HCT116 (cell line): ENCODE data around the gene TMEM132E. TPM values are rescaled to one million over a fixed set of nuclear protein-coding genes. Genes with fewer than 3 reads are reported as not detected.
A peak's percentile ranks its signal among the peaks of the same experiment; 100 is the strongest.

Source experiments
- ATAC-seq: fragments of 200-7000 bp; cut with Tn5 transposase; 2 replicates; pipeline ENCODE4 v1.9.1; 2020; ENCODE audit warnings: mild to moderate bottlenecking, moderate library complexity
- BruUV-seq: library from RNA; stranded (reverse); fragments of 400-500 nt; replicated peaks from 2 replicates; lab custom pipeline; 2021; lab: Mats Ljungman, UMichigan
- CTCF ChIA-PET: fragments of 300-600 bp; sonication (Branson Sonifier 250); formaldehyde crosslinking; loops from one replicate; lab custom pipeline; 2021; ENCODE audit warnings: antibody characterized with exemption; lab: Charles Lee
- POLR2A ChIA-PET: fragments of 300-600, 350-600 bp; sonication (Branson Sonifier 250); formaldehyde crosslinking; loops from one replicate; lab custom pipeline; 2021; ENCODE audit warnings: antibody characterized with exemption; lab: Charles Lee
- RAD21 ChIA-PET, 2 experiments: fragments of 300-600 bp; sonication (Branson Sonifier 250); formaldehyde crosslinking; loops; one replicate each; lab custom pipeline; 2023; ENCODE audit warnings: low total read pairs in 2 of 2; ENCODE audit not compliant: uncharacterized antibody in 2 of 2, unreplicated experiment in 2 of 2, low non-redundant PET in 1 of 2; lab: Charles Lee
- DNase-seq: peaks from one replicate; pipeline ENCODE4 v3.0.0-alpha.2; 2010; ENCODE audit warnings: low read depth, low spot score
- H2AFZ ChIP-seq: fragments of 200-600 bp; shearing (Covaris generic), sonication (generic); 2 replicates; pipeline ENCODE4 v1.6.1; 2017; ENCODE audit warnings: low read depth, mixed run types, mixed read lengths, antibody characterized with exemption, low read length; ENCODE audit not compliant: poor library complexity, severe bottlenecking
- H3K27ac ChIP-seq: 2 replicates; pipeline ENCODE4 v1.5.1; 2012; ENCODE audit warnings: low read depth, low read length
- H3K27me3 ChIP-seq: fragments of 200-600 bp; sonication (generic); 2 replicates; pipeline ENCODE4 v1.6.1; 2016; ENCODE audit warnings: mixed run types, low read length, mixed read lengths; ENCODE audit not compliant: insufficient read depth
- H3K36me3 ChIP-seq, 2 experiments: fragments of 200-500 bp in 1 of 2; fragments of 200-600 bp in 1 of 2; sonication (Bioruptor generic) in 1 of 2; sonication (generic) in 1 of 2; 2 replicates each; pipeline versions ENCODE4 v1.5.1 to v1.6.1; 2014 to 2016; ENCODE audit warnings: low read length in 2 of 2, inconsistent platforms in 1 of 2, mixed read lengths in 1 of 2, mixed run types in 1 of 2; ENCODE audit not compliant: insufficient read depth in 2 of 2, control insufficient read depth in 1 of 2
- H3K4me1 ChIP-seq, 2 experiments: fragments of 200-600 bp in 1 of 2; sonication (generic) in 1 of 2; 2 replicates each; pipeline versions ENCODE4 v1.5.1 to v1.6.1; 2012 to 2017; ENCODE audit warnings: low read length in 2 of 2, inconsistent platforms in 1 of 2, mild to moderate bottlenecking in 1 of 2, mixed read lengths in 1 of 2, mixed run types in 1 of 2, moderate library complexity in 1 of 2; ENCODE audit not compliant: insufficient read depth in 2 of 2, control insufficient read depth in 1 of 2
- H3K4me2 ChIP-seq: fragments of 200-600 bp; sonication (generic); 2 replicates; pipeline ENCODE4 v1.6.1; 2017; ENCODE audit warnings: mixed run types, low read length, mixed read lengths
- H3K4me3 ChIP-seq, 2 experiments: fragments of 200-600 bp in 1 of 2; sonication (generic) in 1 of 2; replicated peaks in 1 of 2; 2 replicates each; pipeline ENCODE4 v1.5.1; 2011 to 2016; ENCODE audit warnings: low read length in 2 of 2, control low read depth in 1 of 2, low read depth in 1 of 2, mild to moderate bottlenecking in 1 of 2, mixed read lengths in 1 of 2, mixed run types in 1 of 2
- H3K79me2 ChIP-seq: fragments of 200-600 bp; sonication (generic); 2 replicates; pipeline ENCODE4 v1.6.1; 2017; ENCODE audit warnings: mild to moderate bottlenecking, mixed run types, low read length, moderate library complexity, mixed read lengths; ENCODE audit not compliant: insufficient read depth
- H3K9ac ChIP-seq: fragments of 200-600 bp; sonication (generic); 2 replicates; pipeline ENCODE4 v1.6.1; 2016; ENCODE audit warnings: low read length, mixed read lengths
- H3K9me2 ChIP-seq: fragments of 200-600 bp; sonication (generic), shearing (Covaris generic); 2 replicates; pipeline ENCODE4 v1.6.1; 2017; ENCODE audit warnings: mixed run types, mild to moderate bottlenecking, moderate library complexity; ENCODE audit not compliant: insufficient read depth
- H3K9me3 ChIP-seq, 2 experiments: fragments of 200-500 bp in 1 of 2; fragments of 200-600 bp in 1 of 2; sonication (Bioruptor generic) in 1 of 2; sonication (generic) in 1 of 2; 2 replicates each; pipeline ENCODE4 v1.6.1; 2014 to 2017; ENCODE audit warnings: low read length in 2 of 2, mixed read lengths in 2 of 2, inconsistent platforms in 1 of 2, low read depth in 1 of 2, mild to moderate bottlenecking in 1 of 2, mixed run types in 1 of 2, moderate library complexity in 1 of 2; ENCODE audit not compliant: control insufficient read depth in 1 of 2, insufficient read depth in 1 of 2
- H4K20me1 ChIP-seq: fragments of 200-600 bp; sonication (generic), shearing (Covaris generic); 2 replicates; pipeline ENCODE4 v1.6.1; 2017; ENCODE audit warnings: mixed run types, mild to moderate bottlenecking, moderate library complexity; ENCODE audit not compliant: insufficient read depth
- CBX3 ChIP-seq: IDR thresholded peaks from 2 replicates; pipeline ENCODE4 v1.6.1; 2012; ENCODE audit warnings: low read depth
- CEBPB ChIP-seq: IDR thresholded peaks from 2 replicates; pipeline ENCODE4 v1.6.1; 2012; ENCODE audit warnings: low read depth
- CTCF ChIP-seq, 3 experiments: fragments of 200-600 bp in 1 of 3; sonication (generic) in 1 of 3; IDR thresholded peaks in 2 of 3; conservative IDR thresholded peaks in 1 of 3; 2 replicates each; pipeline ENCODE4 v1.5.1; 2012 to 2017; ENCODE audit warnings: low read depth in 2 of 3, low read length in 2 of 3, antibody characterized with exemption in 1 of 3, borderline replicate concordance in 1 of 3, control low read depth in 1 of 3, mild to moderate bottlenecking in 1 of 3, mixed read lengths in 1 of 3, mixed run types in 1 of 3, moderate library complexity in 1 of 3; ENCODE audit not compliant: insufficient read depth in 1 of 3
- EGR1 ChIP-seq: IDR thresholded peaks from 2 replicates; pipeline ENCODE4 v1.6.1; 2012; ENCODE audit warnings: low read depth
- ELF1 ChIP-seq: IDR thresholded peaks from 2 replicates; pipeline ENCODE4 v1.6.1; 2012; ENCODE audit warnings: low read depth, borderline replicate concordance
- EZH2phosphoT487 ChIP-seq: fragments of 200-600 bp; IDR thresholded peaks from 2 replicates; pipeline ENCODE4 v1.6.1; 2018; ENCODE audit warnings: antibody characterized with exemption, borderline replicate concordance
- FOSL1 ChIP-seq: IDR thresholded peaks from 2 replicates; pipeline ENCODE4 v1.6.1; 2012; ENCODE audit warnings: low read depth
- JUND ChIP-seq: IDR thresholded peaks from 2 replicates; pipeline ENCODE4 v1.6.1; 2012
- POLR2A ChIP-seq: IDR thresholded peaks from 2 replicates; pipeline ENCODE4 v1.7.0; 2011; ENCODE audit warnings: borderline replicate concordance; ENCODE audit not compliant: insufficient read depth, insufficient read length; ENCODE audit errors: extremely low read depth
- RAD21 ChIP-seq: IDR thresholded peaks from 2 replicates; pipeline ENCODE4 v1.6.1; 2012; ENCODE audit warnings: low read depth, mild to moderate bottlenecking
- SP1 ChIP-seq: IDR thresholded peaks from 2 replicates; pipeline ENCODE4 v1.6.1; 2012; ENCODE audit warnings: low read depth
- TCF7L2 ChIP-seq: IDR thresholded peaks from 2 replicates; pipeline ENCODE4 v1.7.0; 2011; ENCODE audit warnings: borderline replicate concordance, inconsistent platforms; ENCODE audit not compliant: insufficient read depth, insufficient read length; ENCODE audit errors: extremely low read depth
- ZNF274 ChIP-seq: fragments of 200-500 bp; sonication (Bioruptor generic); IDR thresholded peaks from 2 replicates; pipeline ENCODE4 v1.6.1; 2014; ENCODE audit warnings: mild to moderate bottlenecking, low read depth, low read length, inconsistent platforms
- intact Hi-C: fragments of 100-400 bp; cut with micrococcal nuclease; formaldehyde crosslinking; loops from 2 replicates; pipeline ENCODE4 v1.10.0; 2022
- total RNA-seq: library from RNA; stranded (reverse); gene quantifications from one replicate; pipeline ENCODE4 v1.2.1, GENCODE V29; 2021; ENCODE audit not compliant: unreplicated experiment
- TF ChIP-seq, protein P1 (sequence below): IDR thresholded peaks from 2 replicates; pipeline ENCODE4 v1.6.1; 2012

The TMEM132E gene
- total RNA-seq, 1 experiment from 2014 or later, result not detected

DNA sequence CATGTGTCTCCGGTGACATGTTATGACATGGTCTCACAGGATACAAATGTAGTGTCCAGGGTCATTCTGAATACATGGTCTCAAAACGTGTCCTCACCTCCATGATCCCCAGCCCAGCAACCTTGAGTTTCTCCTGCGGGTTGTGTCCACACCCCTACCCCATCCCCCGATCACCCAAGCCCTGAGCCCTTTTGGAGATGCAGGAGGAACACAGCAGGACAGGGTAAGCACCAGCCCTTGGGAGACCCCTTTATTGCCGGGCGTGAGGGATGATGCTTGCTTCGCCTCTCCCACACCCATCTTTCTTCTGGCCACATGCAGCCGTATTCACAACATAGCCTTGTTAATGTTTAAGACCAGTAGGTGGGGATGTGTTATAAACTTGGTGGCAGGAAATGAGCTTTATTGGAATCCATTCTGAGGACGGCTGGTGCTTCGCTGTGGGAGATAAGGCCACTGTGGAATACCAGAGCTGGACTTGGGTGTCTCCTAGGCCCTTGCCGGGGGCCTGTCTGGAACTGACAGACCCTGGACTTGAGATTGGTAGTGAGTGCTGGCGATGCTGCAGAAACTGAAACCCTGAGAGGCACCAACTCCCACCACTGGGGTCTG, 5.5 kb downstream of the TMEM132E start:
- Histone ChIP-seq H4K20me1 (no peaks in the 10 kb centered on the region), H2AFZ (no peak overlapping the region), H3K4me2 (no peak overlapping the region), H3K27ac (no peak overlapping the region), H3K4me3 (no peak overlapping the region), H3K9me2 (no peaks in the 10 kb centered on the region), H3K27me3 (peaks cover 64% of the 10 kb centered on the region), H3K79me2 (no peaks in the 10 kb centered on the region), H3K36me3 (no peaks in the 10 kb centered on the region), H3K9me3 (no peaks in the 10 kb centered on the region), H3K4me1 (no peaks in the 10 kb centered on the region), H3K9ac (no peak overlapping the region)
- ChIA-PET POLR2A (no interaction called here), RAD21 (interaction anchor here in 1 of 2 experiments (0.6 kb wide), 1 partner anchor 29 kb away, joined by 3 read pairs; no protein-coding TSS in a partner anchor), CTCF (interaction anchor here (0.6 to 1.5 kb wide), 8 partner anchors 11 to 309 kb away, joined by 3 to 9 read pairs (median 4); no protein-coding TSS in a partner anchor)
- ATAC-seq (peak; percentile 63), DNase-seq (no peak)
- intact Hi-C loops, result loop anchor here (1.0 kb wide), 1 partner anchor 53 kb away; no protein-coding TSS in a partner anchor
- no TSS peak for BruUV-seq
- TF ChIP-seq, protein P1, sequence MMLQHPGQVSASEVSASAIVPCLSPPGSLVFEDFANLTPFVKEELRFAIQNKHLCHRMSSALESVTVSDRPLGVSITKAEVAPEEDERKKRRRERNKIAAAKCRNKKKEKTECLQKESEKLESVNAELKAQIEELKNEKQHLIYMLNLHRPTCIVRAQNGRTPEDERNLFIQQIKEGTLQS, result no peak
- peak; percentile 52 for TF ChIP-seq RAD21
- TF ChIP-seq FOSL1, result no peak
- no peak for TF ChIP-seq ZNF274
- TF ChIP-seq TCF7L2, result no peak
- TF ChIP-seq EGR1, result no peak
- TF ChIP-seq ELF1, result no peak
- TF ChIP-seq CEBPB, result no peak
- TF ChIP-seq SP1, result no peak
- no peak for TF ChIP-seq POLR2A
- TF ChIP-seq CTCF (IDR thresholded peaks at IDR 0.05 in 2 of 3, conservative IDR thresholded peaks at IDR 0.05 in 1 of 3; ENCODE audit: borderline replicate concordance in 1 of 3, insufficient read depth in 1 of 3, low read depth in 2 of 3, low read length in 2 of 3), result peak in 1 of 3 experiments; percentile 17; a peak in 1 of 6 replicates
- TF ChIP-seq CBX3, result no peak
- no peak for TF ChIP-seq JUND
- no peak for TF ChIP-seq EZH2phosphoT487
